Fibroblast of the aortic adventitia (primary cell): Measurements from ENCODE around the gene ABHD12. TPM values are rescaled to one million over a fixed set of nuclear protein-coding genes. Genes with fewer than 3 reads are reported as not detected.
A peak's percentile ranks its signal among the peaks of the same experiment; 100 is the strongest.

Experiments used
- DNase-seq: peaks from one replicate; pipeline ENCODE4 v3.0.0-alpha.2; 2010; ENCODE audit warnings: low read depth
- H3K4me3 ChIP-seq: 2 replicates; pipeline ENCODE4 v1.5.1; 2011; ENCODE audit warnings: low read depth, mild to moderate bottlenecking, control low read depth, low read length, moderate library complexity
- total RNA-seq: library from RNA; depleted of rRNA; stranded (reverse); fragments of >200 nt; gene quantifications from 2 replicates; pipeline ENCODE4 v1.2.3, GENCODE V29; 2012; ENCODE audit warnings: low replicate concordance
- TF ChIP-seq, protein P1 (sequence below): IDR thresholded peaks from 2 replicates; pipeline ENCODE4 v1.5.1; 2011; ENCODE audit warnings: mild to moderate bottlenecking, low read length, control low read depth, inconsistent platforms; ENCODE audit not compliant: insufficient read depth

The ABHD12 gene
- total RNA-seq, result 24.0 and 25.9 TPM in 2 replicates

DNA sequence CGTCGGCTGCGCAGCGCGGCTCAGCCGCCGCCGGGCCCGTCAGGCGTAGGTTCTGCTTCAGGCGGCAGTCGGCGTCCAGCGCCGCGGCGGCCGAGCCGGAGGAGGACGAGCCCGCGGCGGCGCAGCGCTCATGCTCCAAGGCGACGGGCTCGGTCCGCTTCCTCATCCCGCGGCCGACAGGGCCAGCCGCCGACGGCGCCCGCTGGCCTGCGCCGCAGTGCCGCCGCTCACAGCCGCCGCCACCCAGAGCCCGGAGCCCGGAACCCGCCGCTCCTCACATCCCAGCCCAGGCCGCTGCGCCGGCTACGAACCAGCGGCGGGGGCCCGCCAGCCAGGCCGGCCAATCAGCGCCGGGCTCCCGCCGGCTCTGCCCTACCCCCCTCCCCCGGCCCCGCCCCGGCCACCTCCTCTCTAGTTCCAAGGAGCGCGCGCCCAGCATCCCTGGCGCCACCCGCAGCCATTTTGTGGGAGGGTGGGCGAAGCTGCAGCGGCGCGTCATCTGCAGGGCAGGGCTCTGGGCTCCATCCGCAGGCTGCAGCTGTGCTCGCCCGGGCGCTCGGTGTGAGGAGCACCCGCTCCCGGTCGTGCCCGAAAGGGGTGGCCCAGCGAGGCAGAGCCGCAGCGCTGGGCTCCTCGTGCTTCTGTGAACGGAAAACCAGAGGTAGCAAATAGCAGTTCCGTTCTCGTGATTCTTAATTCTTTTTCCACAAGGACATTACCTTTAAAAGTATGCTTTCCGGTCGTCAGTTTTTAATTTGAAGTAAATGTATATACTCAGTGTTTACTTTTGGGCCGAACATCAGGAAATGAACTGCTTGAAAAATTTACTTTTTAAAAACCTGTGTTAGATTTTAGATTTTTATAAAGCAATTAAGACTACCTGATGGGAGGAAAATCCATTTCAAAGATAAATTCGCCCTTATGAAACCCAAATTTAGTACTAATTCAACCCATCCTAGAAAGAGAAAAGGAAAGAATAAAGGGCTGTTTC is at the start of gene ABHD12:
Gene ABHD12 (minus strand): TSS at position 298 of the 991 bp plus-strand sequence. CDS start 132 bp downstream, at position 166.
- TF ChIP-seq, protein P1, sequence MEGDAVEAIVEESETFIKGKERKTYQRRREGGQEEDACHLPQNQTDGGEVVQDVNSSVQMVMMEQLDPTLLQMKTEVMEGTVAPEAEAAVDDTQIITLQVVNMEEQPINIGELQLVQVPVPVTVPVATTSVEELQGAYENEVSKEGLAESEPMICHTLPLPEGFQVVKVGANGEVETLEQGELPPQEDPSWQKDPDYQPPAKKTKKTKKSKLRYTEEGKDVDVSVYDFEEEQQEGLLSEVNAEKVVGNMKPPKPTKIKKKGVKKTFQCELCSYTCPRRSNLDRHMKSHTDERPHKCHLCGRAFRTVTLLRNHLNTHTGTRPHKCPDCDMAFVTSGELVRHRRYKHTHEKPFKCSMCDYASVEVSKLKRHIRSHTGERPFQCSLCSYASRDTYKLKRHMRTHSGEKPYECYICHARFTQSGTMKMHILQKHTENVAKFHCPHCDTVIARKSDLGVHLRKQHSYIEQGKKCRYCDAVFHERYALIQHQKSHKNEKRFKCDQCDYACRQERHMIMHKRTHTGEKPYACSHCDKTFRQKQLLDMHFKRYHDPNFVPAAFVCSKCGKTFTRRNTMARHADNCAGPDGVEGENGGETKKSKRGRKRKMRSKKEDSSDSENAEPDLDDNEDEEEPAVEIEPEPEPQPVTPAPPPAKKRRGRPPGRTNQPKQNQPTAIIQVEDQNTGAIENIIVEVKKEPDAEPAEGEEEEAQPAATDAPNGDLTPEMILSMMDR, result no peak
- H3K4me3 ChIP-seq, result peak within 1 kb of the TSS; percentile 81
- peak; percentile 93 for DNase-seq

DNA sequence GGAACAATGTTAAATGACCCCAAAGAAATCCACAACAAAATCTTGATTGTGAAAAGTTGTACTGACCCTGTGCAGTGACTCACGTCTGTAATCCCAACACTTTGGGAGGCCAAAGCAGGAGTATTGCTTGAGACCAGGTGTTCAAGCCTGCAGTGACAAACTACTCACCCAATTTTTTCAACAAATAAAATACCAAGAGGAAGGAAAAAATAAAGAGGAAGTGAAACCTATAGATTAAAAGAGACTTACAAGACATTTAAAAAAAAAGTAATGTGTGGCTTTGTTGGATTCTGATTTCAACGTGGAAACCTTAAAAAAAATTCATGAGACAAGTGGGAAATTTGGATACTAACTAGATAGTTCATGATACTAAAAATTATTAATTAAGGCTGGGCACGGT is 48.7 kb upstream of the ABHD12 start:
- no peak for DNase-seq
- TF ChIP-seq, protein P1, result no peak
- no peak overlapping the region for H3K4me3 ChIP-seq

DNA sequence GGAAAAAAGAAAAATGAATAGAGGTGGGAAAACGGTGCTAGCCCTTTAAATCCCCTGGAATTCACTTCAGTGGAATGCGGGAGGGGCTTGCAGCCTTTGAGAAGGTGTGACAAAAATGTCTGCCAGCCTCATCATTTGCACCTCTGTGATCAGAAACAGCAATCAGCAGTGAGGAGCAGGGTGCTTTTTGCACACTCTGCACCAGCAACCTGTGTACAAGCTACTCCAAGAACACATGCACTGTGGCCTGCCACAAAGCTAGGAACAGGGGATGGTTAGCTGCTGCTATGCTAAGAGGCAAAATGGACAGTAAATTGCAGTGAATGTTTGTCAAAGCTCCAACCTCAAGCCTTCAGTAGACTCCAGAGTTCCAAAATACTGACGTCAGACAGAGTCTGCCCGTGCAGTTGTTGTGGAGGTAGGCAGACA is 46.5 kb upstream of the ABHD12 start:
- peak; percentile 25 for DNase-seq
- TF ChIP-seq, protein P1, result no peak
- no peak overlapping the region for H3K4me3 ChIP-seq

DNA sequence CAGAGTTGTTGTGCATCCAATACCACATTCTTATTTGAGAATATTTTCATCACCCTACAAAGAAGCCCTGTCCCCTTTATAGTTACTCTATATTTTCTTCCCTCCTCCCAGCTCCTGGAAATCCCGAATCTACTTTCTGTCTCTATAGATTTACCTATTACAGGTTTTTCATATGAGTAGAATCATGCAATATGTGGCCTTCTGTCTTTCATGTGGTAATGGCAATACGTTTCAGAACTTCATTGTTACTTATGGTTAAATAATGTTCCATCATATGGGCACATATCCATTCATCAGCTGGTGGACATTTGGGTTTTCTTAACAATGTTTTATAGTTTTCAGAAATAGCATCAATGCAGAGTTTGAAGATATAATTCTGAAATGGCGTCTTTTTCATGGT is 33.9 kb upstream of the ABHD12 start:
- no peak overlapping the region for H3K4me3 ChIP-seq
- TF ChIP-seq, protein P1, result no peak
- DNase-seq, result no peak

DNA sequence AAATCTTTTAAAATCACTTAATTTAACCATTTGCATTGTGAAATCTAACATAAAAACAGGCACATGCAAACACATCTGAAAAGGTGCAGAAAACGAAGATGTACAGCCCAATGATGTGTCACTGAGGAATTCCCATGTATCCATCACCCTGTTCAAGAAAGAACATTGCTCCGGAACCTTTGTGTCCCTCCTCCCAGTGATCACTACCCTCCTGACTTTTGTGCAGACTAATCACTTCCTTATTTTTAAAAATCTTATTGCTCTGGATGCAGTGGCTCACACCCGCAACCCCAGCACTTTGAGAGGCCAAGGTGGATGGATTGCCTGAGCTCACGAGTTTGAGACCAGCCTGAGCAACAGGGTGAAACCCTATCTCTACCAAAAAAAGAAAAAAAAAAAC is 31.4 kb upstream of the ABHD12 start:
- DNase-seq, result no peak
- no peak overlapping the region for H3K4me3 ChIP-seq
- TF ChIP-seq, protein P1, result no peak

DNA sequence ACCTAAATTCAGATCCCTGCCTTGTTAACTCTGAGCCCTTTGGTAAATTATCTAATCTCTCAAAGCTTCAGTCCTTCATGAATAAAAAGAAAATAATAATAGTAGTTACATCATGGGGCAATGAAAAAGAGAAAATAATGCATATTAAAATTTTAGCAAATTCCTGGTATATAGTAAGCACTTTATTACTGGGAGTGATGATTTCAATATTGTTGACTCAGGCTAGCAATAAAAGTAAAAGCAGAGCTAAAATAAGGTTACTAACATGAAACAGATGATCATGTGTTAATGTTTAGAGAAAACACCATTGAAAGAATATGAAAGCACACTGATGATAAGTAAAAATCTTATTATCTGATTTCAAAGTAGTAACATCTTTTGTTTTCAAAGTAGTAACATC is 30.5 kb upstream of the ABHD12 start:
- no peak for DNase-seq
- TF ChIP-seq, protein P1, result no peak
- H3K4me3 ChIP-seq, result no peak overlapping the region
